MCF 10A (cell line): ENCODE results near the gene ADGRG3. TPM values are rescaled to one million over a fixed set of nuclear protein-coding genes. Genes with fewer than 3 reads are reported as not detected.
A peak's percentile ranks its signal among the peaks of the same experiment; 100 is the strongest.

Source experiments
- BruUV-seq: library from RNA; stranded (reverse); fragments of 400-500 nt; replicated peaks from 2 replicates; lab custom pipeline; 2021; lab: Mats Ljungman, UMichigan
- CTCF ChIA-PET: fragments of 300-600 bp; sonication (Branson Sonifier 250); formaldehyde crosslinking; extraction: SDS; loops from one replicate; lab custom pipeline; 2021; ENCODE audit warnings: antibody characterized with exemption, inconsistent platforms; lab: Yijun Ruan, JAX
- POLR2A ChIA-PET: fragments of 300-600, 350-650 bp; sonication (Branson Sonifier 250); formaldehyde crosslinking; extraction: SDS; loops from one replicate; lab custom pipeline; 2020; ENCODE audit warnings: antibody characterized with exemption, inconsistent platforms; lab: Yijun Ruan, JAX
- DNase-seq: peaks from one replicate; pipeline ENCODE4 v3.0.0-alpha.2; 2018; ENCODE audit not compliant: unreplicated experiment
- H3K27ac Mint-ChIP-seq: one replicate; pipeline ENCODE4 v1.8.0; 2022; ENCODE audit warnings: mild to moderate bottlenecking, low read depth, mixed read lengths; ENCODE audit not compliant: unreplicated experiment
- H3K27me3 Mint-ChIP-seq: one replicate; pipeline ENCODE4 v1.8.0; 2022; ENCODE audit warnings: mixed read lengths; ENCODE audit not compliant: insufficient read depth, unreplicated experiment
- H3K36me3 Mint-ChIP-seq: one replicate; pipeline ENCODE4 v1.8.0; 2022; ENCODE audit warnings: mild to moderate bottlenecking, moderate library complexity, mixed read lengths; ENCODE audit not compliant: insufficient read depth, unreplicated experiment
- H3K4me1 Mint-ChIP-seq: one replicate; pipeline ENCODE4 v1.8.0; 2022; ENCODE audit warnings: mixed read lengths; ENCODE audit not compliant: insufficient read depth, unreplicated experiment
- H3K4me3 Mint-ChIP-seq: one replicate; pipeline ENCODE4 v1.8.0; 2022; ENCODE audit warnings: mild to moderate bottlenecking, moderate library complexity, mixed read lengths; ENCODE audit not compliant: unreplicated experiment
- H3K9me3 Mint-ChIP-seq: one replicate; pipeline ENCODE4 v1.8.0; 2022; ENCODE audit warnings: mixed read lengths; ENCODE audit not compliant: unreplicated experiment
- CTCF ChIP-seq: fragments of 200-600 bp; IDR thresholded peaks from one replicate; pipeline ENCODE4 v1.8.0; 2022; ENCODE audit warnings: antibody characterized with exemption, mild to moderate bottlenecking; ENCODE audit not compliant: unreplicated experiment
- intact Hi-C: fragments of 100-400 bp; cut with micrococcal nuclease; formaldehyde crosslinking; loops from 2 replicates; pipeline ENCODE4 v1.14.1; 2022
- total RNA-seq: library from RNA; stranded (reverse); gene quantifications from 2 replicates; pipeline ENCODE4 v1.2.3, GENCODE V29; 2022

ADGRG3 gene
- total RNA-seq, 1 experiment from 2014 or later: not detected

- intact Hi-C loops: no loop called here
- Mint-ChIP-seq H3K27ac (no peak overlapping the region), H3K4me3 (no peak overlapping the region), H3K27me3 (no peaks in the 10 kb centered on the region), H3K36me3 (no peaks in the 10 kb centered on the region), H3K4me1 (peaks cover 6% of the 10 kb centered on the region), H3K9me3 (no peaks in the 10 kb centered on the region)
- POLR2A ChIA-PET: no interaction called here
- CTCF ChIA-PET: interaction anchor here (0.7 to 2.2 kb wide), 8 partner anchors 50 to 248 kb away, joined by 3 to 12 read pairs (median 4); no protein-coding TSS in a partner anchor
- no peak for TF ChIP-seq CTCF
- no TSS peak for BruUV-seq
- DNase-seq: no peak
Measured at GRCh38 chr16:57651344-57652333, 16.5 kb upstream of the ADGRG3 start.

- no TSS peak for BruUV-seq
- peaks cover 6% of the 10 kb centered on the region for H3K4me1 Mint-ChIP-seq
- CTCF ChIA-PET: interaction anchor here (0.6 to 2.2 kb wide), 7 partner anchors 52 to 134 kb away, joined by 3 to 12 read pairs (median 4); no protein-coding TSS in a partner anchor
- no peak for TF ChIP-seq CTCF
- DNase-seq: no peak
- no peaks in the 10 kb centered on the region for H3K36me3 Mint-ChIP-seq
- intact Hi-C loops: no loop called here
- H3K9me3 Mint-ChIP-seq: no peaks in the 10 kb centered on the region
- H3K27me3 Mint-ChIP-seq: no peaks in the 10 kb centered on the region
- H3K4me3 Mint-ChIP-seq: no peak overlapping the region
- no peak overlapping the region for H3K27ac Mint-ChIP-seq
- POLR2A ChIA-PET: no interaction called here
Measured at GRCh38 chr16:57652695-57653471, 15.2 kb upstream of the ADGRG3 start.

- no peaks in the 10 kb centered on the region for H3K9me3 Mint-ChIP-seq
- no peaks in the 10 kb centered on the region for H3K27me3 Mint-ChIP-seq
- H3K36me3 Mint-ChIP-seq: no peaks in the 10 kb centered on the region
- peaks cover 6% of the 10 kb centered on the region for H3K4me1 Mint-ChIP-seq
- POLR2A ChIA-PET: interaction anchor here (0.7 kb wide), 2 partner anchors 11 to 569 kb away, joined by 3 read pairs; no protein-coding TSS in a partner anchor
- H3K27ac Mint-ChIP-seq: peak overlapping the region; percentile 69
- TF ChIP-seq CTCF: no peak
- BruUV-seq: no TSS peak
- intact Hi-C loops: no loop called here
- H3K4me3 Mint-ChIP-seq: no peak overlapping the region
- CTCF ChIA-PET: interaction anchor here (0.6 to 1.2 kb wide), 3 partner anchors 62 to 291 kb away, joined by 3 to 4 read pairs (median 3); no protein-coding TSS in a partner anchor
- DNase-seq: peak; percentile 72
Measured at GRCh38 chr16:57653936-57654335, 14.2 kb upstream of the ADGRG3 start.
